Measurements from ENCODE around the gene SLC25A36.
"Not testable (repeated sequence)": the region's sequence is repeated elsewhere in the genome, so short reads cannot be mapped to it uniquely, and the experiment has no call there.

The SLC25A36 gene

GRCh38 chr3:140995881-140996280, 54.2 kb downstream of the SLC25A36 start:
- no peak for DNase-seq

DNA sequence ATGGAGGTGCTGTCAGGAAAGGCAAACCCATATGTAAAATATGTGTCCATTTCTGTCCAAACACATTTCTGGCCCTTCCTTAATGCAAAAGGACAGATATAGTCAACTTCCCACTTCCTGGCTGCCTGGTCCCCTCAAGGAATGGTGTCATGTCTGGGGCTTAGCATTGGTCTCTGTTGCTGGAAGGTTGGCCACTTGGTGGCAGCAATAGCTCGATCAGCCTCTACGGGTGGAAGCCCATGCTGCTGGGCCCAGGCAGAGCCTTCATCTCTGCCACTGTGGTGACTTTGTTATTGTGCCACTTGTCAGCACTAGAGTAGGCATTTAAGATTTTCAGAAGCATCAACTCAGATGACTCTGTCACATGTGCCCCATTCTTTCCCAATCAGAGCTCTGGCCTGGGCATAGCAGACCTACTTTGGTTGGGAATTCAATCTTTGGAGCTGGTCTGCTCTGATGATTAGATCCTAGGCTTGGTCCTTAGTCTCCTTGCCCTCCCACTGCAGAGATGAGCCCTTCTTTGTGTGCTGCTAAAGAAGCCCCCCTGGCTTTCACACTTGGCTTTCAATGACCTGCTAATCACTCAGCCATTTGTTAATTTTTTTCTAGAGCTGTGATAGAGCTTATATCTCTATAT, 58.5 kb downstream of the SLC25A36 start:
- DNase-seq: peak; percentile 21

GRCh38 chr3:141000686-141001085, 59.0 kb downstream of the SLC25A36 start:
- no peak for DNase-seq

DNA sequence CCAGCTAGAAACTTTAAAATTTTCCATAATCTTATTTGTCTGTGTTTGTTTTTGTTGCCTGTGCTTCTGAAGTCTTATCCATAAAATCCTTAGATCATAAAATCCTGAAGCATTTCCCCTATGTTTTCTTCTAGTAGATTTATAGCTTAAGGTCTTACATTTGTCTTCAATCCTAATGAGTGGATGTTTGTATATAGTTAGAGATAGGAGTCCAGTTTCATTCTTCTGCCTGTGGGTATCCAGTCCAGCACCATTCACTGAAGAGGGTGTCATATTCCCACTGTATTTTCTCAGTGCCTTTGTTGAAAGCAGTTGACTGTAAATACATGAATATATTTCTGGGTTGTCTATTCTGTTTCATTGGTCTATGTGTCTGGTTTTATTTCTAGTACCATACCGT, 64.7 kb downstream of the SLC25A36 start:
- no peak for DNase-seq

DNA sequence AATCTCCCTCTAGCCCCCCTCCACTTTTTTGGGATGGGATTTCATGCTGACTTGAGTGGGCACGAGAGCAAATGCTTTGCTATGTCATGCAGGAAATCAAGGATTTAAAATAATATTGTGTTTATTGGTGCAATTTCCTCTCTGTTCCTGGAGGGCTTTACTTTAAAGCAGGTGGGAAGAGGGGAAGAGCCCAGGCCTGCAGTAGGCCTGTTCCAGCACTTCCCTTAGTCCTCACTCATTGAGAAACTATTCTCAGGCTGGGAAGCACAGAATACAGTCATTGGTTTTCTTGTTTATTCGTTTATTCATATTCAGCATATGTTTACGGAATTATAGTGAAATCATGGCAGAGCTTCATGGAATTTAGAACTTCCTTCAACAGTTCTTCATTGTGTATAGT, 67.9 kb downstream of the SLC25A36 start:
- no peak for DNase-seq

DNA sequence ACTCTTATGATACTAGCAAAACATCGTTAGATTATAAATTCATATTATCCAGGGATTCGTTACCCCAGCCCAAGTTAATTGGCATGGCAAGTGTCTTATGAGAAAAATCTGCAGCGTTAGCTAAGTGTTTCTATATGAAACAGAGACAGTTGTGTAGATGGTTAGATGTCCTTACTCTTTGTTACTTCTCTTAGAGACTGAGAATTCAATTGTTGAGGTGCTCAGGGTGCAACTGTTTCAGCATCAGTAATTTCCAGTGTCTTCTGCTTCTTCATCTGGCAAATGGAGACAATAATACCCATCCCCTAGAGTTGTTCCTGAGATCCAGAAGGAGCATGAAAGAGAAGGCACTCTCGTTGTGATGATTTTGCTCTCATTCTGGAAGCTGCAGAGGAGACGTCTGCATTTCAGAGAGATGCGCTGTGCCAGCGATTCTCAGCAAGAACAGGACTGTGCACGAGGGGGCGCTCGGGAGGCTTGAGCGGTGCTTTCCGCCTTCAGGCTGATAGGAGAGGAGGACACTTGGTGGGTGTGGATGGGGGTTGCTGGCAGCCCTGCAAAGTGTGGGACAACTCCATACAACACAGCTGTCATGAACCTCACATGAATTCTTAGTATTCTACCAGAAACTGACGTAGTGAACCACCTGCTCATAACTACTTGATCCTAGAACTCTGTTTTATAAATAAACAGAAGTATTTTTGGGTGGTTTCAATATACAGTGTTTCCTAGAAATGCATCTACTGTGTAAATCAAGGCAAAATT, 69.8 kb downstream of the SLC25A36 start:
- peak; percentile 67 for DNase-seq

DNA sequence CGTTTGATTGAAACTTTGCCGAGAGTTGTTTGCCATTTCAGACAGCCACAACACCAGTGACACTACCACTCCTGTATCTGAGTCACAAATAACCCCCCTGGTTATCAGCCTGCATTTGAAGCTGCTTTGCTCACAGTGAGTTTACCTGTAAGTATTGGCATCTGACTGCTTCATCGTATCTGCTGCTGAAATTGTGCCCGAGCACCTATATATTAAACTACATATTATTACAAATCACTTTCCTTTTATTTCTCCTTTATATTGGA, 70.3 kb downstream of the SLC25A36 start:
- DNase-seq: no peak

- DNase-seq: no peak
Measured at GRCh38 chr3:141012571-141012970, 70.9 kb downstream of the SLC25A36 start.

GRCh38 chr3:141015481-141015880, 73.8 kb downstream of the SLC25A36 start:
- no peak for DNase-seq

DNA sequence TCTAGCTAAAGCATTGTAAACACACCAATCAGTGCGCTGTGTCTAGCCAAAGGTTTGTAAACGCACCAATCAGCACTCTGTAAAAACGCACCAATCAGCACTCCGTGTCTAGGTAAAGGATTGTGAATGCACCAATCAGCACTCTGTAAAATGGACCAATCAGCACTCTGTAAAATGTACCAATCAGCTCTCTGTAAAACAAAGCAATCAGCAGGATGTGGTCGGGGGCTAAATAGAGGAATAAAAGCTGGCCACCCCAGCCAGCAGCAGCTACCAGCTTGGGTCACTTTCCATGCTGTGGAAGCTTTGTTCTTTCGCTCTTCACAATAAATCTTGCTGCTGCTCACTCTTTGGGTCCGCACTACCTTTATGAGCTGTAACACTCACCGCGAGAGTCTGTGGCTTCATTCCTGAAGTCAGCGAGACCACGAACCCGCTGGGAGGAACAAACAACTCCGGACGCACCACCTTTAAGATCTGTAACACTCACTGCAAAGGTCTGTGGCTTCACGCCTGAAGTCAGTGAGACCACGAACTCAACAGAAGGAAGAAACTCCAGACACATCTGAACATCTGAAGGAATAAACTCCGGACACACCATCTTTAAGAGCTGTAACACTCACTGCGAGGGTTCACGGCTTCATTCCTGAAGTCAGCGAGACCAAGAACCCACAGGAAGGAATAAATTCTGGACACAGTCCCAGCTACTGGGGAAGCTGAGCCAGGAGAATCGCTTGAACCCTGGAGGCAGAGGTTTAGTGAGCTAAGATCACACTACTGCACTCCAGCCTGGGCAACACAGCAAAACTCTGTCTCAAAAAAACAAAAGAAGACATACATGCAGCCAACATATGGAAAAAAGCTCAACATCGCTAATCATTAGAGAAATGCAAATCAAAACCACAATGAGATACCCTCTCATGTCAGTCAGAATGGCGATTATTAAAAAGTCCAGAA, 76.0 kb downstream of the SLC25A36 start:
- DNase-seq: not testable (repeated sequence)

- DNase-seq: no peak
Measured at GRCh38 chr3:141019244-141019643, 77.6 kb downstream of the SLC25A36 start.

DNA sequence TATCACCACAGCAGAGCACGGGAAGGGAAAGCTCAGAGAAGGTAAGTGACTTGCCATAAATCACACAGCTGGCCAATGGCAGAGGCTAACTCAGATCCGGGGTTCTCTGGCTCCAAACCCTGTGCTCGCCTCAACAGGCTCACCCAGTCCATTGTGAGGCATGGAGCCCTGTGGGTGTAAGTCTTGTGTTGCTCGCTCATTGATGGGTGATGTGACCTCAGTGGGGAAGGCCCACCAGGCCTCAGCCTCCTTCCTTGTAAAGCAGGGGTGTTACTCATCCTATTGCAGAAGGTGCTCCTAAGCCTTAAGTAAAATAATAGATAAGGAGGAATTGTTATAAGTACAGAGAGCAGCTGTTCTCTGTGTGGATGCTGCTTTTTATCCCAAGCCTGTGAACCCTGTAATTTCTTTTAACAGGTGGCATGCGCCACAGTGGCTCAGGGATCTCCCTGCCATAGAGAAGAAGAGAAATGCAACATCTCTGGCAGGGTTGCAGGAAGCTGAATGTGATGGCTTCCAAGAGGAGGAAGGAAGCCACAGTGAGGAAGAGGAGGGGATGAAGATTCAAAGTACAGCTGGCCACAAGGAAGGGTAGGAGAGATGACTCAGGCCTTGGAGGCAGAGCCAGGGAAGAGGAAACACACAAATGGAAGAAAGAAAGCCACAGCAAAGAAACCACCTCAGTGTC, 78.7 kb downstream of the SLC25A36 start:
- DNase-seq: no peak

- DNase-seq: no peak
Measured at GRCh38 chr3:141021261-141021660, 79.6 kb downstream of the SLC25A36 start.
